Neutrophil (primary cell): Measurements from ENCODE around the gene CENPA.
A peak's percentile ranks its signal among the peaks of the same experiment; 100 is the strongest.

Experiments
- H3K27ac ChIP-seq: fragments of 200-600 bp; sonication (generic); 2 replicates; pipeline ENCODE4 v1.5.1; 2016; ENCODE audit warnings: mild to moderate bottlenecking, moderate library complexity
- H3K27me3 ChIP-seq: fragments of 200-600 bp; sonication (generic); 2 replicates; pipeline ENCODE4 v1.6.0; 2016; ENCODE audit warnings: mild to moderate bottlenecking
- H3K36me3 ChIP-seq: fragments of 200-600 bp; sonication (generic); 2 replicates; pipeline ENCODE4 v1.5.1; 2017
- H3K4me1 ChIP-seq, 2 experiments: fragments of 200-600 bp in 1 of 2; sonication (generic) in 1 of 2; 1 replicate in 1 of 2; 2 replicates in 1 of 2; pipeline versions ENCODE4 v1.5.1 to v1.6.1; 2013 to 2016; ENCODE audit warnings: low read depth in 1 of 2, low read length in 1 of 2, mild to moderate bottlenecking in 1 of 2, moderate library complexity in 1 of 2; ENCODE audit not compliant: control insufficient read depth in 1 of 2, insufficient read depth in 1 of 2
- H3K4me3 ChIP-seq, 2 experiments: fragments of 200-600 bp in 1 of 2; sonication (generic) in 1 of 2; 1 replicate in 1 of 2; 2 replicates in 1 of 2; pipeline ENCODE4 v1.5.1; 2013 to 2016; ENCODE audit warnings: low read depth in 1 of 2, low read length in 1 of 2, mild to moderate bottlenecking in 1 of 2, moderate library complexity in 1 of 2
- H3K9me3 ChIP-seq: fragments of 200-600 bp; sonication (generic); 2 replicates; pipeline ENCODE4 v1.5.1; 2016
- TF ChIP-seq, protein P1 (sequence below): fragments of 200-600 bp; sonication (generic); IDR thresholded peaks from 2 replicates; pipeline ENCODE4 v1.5.1; 2016; ENCODE audit warnings: antibody characterized with exemption

The CENPA gene

DNA sequence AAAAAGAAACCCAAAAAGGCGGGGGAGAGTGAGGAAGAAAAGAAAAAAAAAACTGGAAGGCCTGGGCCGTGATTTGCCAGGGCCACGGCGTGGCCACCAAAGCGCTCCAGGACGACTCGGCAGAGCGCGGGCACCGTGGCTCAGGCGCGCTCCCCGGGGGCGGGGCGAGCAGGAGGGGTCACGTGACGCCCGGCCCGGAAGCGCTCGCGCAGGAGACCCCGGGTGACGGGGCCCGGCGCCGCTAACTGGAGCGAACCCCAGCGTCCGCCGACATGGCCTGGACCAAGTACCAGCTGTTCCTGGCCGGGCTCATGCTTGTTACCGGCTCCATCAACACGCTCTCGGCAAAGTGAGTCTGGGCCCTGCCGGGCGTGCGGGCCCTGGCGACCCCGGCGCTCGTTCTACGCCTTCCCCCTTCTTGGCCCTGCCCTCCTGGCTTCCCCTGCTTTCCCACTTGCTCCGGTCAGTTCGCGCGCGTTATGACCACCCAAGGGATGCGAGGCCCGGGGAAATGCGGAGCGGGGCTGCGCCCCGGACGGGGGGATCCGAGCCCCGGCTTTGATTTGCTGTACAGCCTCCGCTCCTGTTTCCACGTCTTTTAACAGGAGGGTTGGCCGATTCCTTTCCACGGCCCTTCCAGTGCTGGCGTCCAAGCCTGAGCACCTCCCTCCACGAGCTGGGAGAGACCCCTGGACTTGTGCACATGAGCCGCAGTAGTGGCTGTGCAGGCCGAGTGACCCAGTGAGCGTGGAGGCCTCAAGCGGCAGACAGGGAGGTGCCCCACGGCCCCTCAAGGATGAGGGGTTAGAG is 21.6 kb upstream of the CENPA start, which contains the start of gene SLC35F6:
Gene SLC35F6 (plus strand): TSS at position 207 of the 810 bp plus-strand sequence. CDS start 66 bp downstream, at position 273.
- Histone ChIP-seq H3K9me3 (no peaks in the 10 kb centered on the region), H3K27me3 (peaks cover 29% of the 10 kb centered on the region), H3K36me3 (no peaks in the 10 kb centered on the region), H3K4me1 (peaks cover 26 to 31% of the 10 kb centered on the region in 2 experiments), H3K27ac (peak within 1 kb of the TSS; percentile 77), H3K4me3 (peak within 1 kb of the TSS; percentile 93 to 96)
- TF ChIP-seq, protein P1, sequence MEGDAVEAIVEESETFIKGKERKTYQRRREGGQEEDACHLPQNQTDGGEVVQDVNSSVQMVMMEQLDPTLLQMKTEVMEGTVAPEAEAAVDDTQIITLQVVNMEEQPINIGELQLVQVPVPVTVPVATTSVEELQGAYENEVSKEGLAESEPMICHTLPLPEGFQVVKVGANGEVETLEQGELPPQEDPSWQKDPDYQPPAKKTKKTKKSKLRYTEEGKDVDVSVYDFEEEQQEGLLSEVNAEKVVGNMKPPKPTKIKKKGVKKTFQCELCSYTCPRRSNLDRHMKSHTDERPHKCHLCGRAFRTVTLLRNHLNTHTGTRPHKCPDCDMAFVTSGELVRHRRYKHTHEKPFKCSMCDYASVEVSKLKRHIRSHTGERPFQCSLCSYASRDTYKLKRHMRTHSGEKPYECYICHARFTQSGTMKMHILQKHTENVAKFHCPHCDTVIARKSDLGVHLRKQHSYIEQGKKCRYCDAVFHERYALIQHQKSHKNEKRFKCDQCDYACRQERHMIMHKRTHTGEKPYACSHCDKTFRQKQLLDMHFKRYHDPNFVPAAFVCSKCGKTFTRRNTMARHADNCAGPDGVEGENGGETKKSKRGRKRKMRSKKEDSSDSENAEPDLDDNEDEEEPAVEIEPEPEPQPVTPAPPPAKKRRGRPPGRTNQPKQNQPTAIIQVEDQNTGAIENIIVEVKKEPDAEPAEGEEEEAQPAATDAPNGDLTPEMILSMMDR: no peak

DNA sequence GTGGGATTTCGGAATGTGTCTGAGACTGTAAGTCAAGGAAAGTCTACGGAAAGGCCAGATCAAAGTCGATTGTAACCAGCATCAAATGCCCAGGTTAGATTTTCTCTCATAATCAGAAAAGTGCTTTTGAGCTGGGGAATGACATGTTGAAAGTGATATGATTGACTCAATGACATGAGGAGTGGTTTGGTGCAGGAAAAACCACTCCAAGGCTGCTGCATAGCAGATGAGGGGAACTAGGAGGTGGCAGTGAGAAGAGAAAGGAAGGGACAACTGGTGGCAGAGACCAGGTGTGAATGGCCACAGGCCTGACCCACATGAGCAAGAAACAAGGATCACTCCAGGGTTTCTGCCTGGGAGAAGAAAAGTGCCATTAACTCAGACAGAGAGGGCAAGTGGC is 20.9 kb upstream of the CENPA start:
- Histone ChIP-seq H3K27ac (peak overlapping the region; percentile 77), H3K27me3 (peaks cover 29% of the 10 kb centered on the region), H3K4me1 (peaks cover 32 to 37% of the 10 kb centered on the region in 2 experiments), H3K36me3 (no peaks in the 10 kb centered on the region), H3K4me3 (peak overlapping the region; percentile 93 to 96), H3K9me3 (no peaks in the 10 kb centered on the region)
- TF ChIP-seq, protein P1: no peak

DNA sequence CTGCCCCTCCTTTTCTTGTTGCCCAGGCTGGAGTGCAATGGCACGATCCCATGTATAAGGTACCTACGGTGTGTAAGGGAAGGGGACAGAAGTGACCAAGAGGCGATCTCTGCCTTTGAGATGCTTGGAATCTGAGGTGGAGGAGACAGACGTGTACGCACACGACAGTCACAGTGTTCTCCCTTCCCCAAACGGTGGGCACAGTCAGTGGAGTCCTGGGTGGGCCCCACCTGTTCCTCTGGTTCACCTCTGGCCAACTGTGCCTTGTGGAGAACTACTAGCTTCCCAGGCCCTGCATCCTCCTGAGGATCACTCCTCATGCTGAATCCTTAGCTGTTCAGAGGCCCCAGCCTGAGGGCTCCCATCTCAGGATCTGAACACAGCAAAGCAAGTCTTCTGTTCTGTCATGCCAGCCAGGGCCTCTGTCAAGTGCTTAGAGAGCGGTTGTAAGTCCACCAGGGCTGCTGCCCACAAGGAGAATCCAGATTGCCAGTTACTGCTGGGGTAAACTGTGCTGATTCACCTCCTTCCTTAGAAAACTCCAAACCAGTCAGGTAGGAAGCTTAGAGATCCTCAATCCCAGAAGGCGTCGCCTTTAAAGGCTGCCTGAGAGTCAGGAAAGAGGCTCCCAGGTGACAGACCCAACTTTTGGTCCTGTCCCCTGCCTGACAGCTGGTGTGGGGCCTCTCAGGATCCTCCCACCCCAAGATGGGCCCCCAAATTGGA is 20.2 kb upstream of the CENPA start:
- no peaks in the 10 kb centered on the region for H3K9me3 ChIP-seq
- H3K4me3 ChIP-seq: peak overlapping the region; percentile 93 to 96
- TF ChIP-seq, protein P1: no peak
- H3K4me1 ChIP-seq: peaks cover 33 to 38% of the 10 kb centered on the region in 2 experiments
- peak overlapping the region; percentile 15 for H3K27ac ChIP-seq
- H3K27me3 ChIP-seq: peaks cover 28% of the 10 kb centered on the region
- H3K36me3 ChIP-seq: no peaks in the 10 kb centered on the region

DNA sequence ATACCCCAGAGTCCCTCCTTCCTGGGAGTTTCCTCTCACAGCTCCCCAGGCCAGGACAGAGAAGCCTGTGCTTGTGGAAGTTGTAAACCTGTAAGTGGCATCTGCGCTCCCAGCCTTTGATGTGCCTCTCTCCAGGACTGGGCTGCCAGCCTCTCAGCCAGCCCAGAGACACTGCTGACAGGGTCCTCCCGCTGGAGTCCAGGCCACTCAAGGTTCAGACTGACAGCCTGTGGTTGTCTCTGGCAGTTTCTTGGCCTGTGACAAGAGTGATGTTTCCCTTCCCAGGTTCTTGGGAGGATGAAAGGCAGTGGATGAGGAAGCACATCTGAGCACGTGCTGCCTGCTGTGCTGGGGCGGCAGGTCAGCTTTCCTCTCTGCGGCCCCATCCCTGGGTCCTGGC is 18.7 kb upstream of the CENPA start:
- Histone ChIP-seq H3K27me3 (peaks cover 14% of the 10 kb centered on the region), H3K4me1 (peaks cover 37 to 42% of the 10 kb centered on the region in 2 experiments), H3K4me3 (no peak overlapping the region), H3K27ac (peak overlapping the region; percentile 23), H3K9me3 (no peaks in the 10 kb centered on the region), H3K36me3 (no peaks in the 10 kb centered on the region)
- TF ChIP-seq, protein P1: no peak

DNA sequence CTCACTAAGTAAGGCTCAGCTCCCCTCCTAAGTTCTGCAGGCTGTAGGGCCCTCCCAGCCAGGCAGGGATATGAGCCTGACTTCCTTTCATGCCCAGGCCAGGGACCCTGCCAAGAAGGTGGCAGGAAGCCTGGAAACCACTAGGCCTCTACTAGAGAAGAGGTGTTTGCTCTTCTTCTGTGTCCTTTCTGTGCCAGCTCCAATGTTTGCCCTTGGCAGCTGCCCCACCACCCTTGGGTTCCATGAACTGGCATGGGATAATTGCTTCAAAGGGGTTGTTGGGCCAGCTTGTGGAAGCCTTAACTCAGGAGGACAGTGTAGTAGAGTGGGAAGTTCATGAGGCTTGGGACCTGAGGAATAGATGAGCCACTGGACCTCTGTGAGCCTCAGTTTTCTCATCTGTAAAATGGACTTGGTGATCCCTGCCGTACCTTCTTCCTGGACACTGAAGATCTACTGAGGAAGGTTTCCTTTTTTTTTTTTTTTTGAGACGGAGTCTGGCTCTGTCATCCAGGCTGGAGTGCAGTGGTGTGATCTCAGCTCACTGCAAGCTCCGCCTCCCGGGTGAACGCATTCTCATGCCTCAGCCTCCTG is 17.9 kb upstream of the CENPA start:
- TF ChIP-seq, protein P1: no peak
- no peak overlapping the region for H3K4me3 ChIP-seq
- no peak overlapping the region for H3K27ac ChIP-seq
- peaks cover 45 to 50% of the 10 kb centered on the region in 2 experiments for H3K4me1 ChIP-seq
- peaks cover 5% of the 10 kb centered on the region for H3K27me3 ChIP-seq
- no peaks in the 10 kb centered on the region for H3K36me3 ChIP-seq
- H3K9me3 ChIP-seq: no peaks in the 10 kb centered on the region
